Endothelial cell (in vitro differentiated cells): ENCODE data around the gene MTREX. TPM values are rescaled to one million over a fixed set of nuclear protein-coding genes. Genes with fewer than 3 reads are reported as not detected.

ENCODE experiments used
- DNase-seq: peaks from one replicate; pipeline ENCODE4 v3.0.0; 2021; ENCODE audit warnings: low spot score
- H3K27ac Mint-ChIP-seq: one replicate; pipeline ENCODE4 v1.8.0; 2021; ENCODE audit warnings: mixed read lengths, inconsistent platforms; ENCODE audit not compliant: unreplicated experiment
- H3K27me3 Mint-ChIP-seq: one replicate; pipeline ENCODE4 v1.8.0; 2021; ENCODE audit warnings: mild to moderate bottlenecking, moderate library complexity, mixed read lengths, inconsistent platforms; ENCODE audit not compliant: unreplicated experiment
- H3K36me3 Mint-ChIP-seq: one replicate; pipeline ENCODE4 v1.8.0; 2021; ENCODE audit warnings: mild to moderate bottlenecking, low read depth, mixed read lengths, inconsistent platforms; ENCODE audit not compliant: unreplicated experiment
- H3K4me1 Mint-ChIP-seq: one replicate; pipeline ENCODE4 v1.8.0; 2021; ENCODE audit warnings: mild to moderate bottlenecking, mixed read lengths, inconsistent platforms; ENCODE audit not compliant: unreplicated experiment
- H3K4me3 Mint-ChIP-seq: one replicate; pipeline ENCODE4 v1.8.0; 2021; ENCODE audit warnings: mild to moderate bottlenecking, mixed read lengths, inconsistent platforms; ENCODE audit not compliant: unreplicated experiment
- H3K9me3 Mint-ChIP-seq: one replicate; pipeline ENCODE4 v1.8.0; 2021; ENCODE audit warnings: mixed read lengths, inconsistent platforms; ENCODE audit not compliant: unreplicated experiment
- CTCF ChIP-seq: fragments of 200-600 bp; sonication (generic); IDR thresholded peaks from one replicate; pipeline ENCODE4 v1.5.0; 2021; ENCODE audit warnings: antibody characterized with exemption; ENCODE audit not compliant: unreplicated experiment
- total RNA-seq: library from RNA; stranded (reverse); fragmentation: NEBNext Ultra II Directional; extraction: Animal tissue kit (Norgen Biotek cat#: 25700); gene quantifications from one replicate; pipeline ENCODE4 v1.2.1, GENCODE V29; 2021; ENCODE audit not compliant: unreplicated experiment

Gene MTREX
- total RNA-seq, 1 donor from 2014 or later = 54.4 TPM

GRCh38 chr5:55441954-55442353, 134.2 kb downstream of the MTREX start:
- no peak for DNase-seq
- Mint-ChIP-seq H3K27me3 (peaks cover 3% of the 10 kb centered on the region), H3K27ac (no peak overlapping the region), H3K36me3 (no peaks in the 10 kb centered on the region), H3K9me3 (no peaks in the 10 kb centered on the region), H3K4me3 (no peak overlapping the region), H3K4me1 (no peaks in the 10 kb centered on the region)
- TF ChIP-seq CTCF = no peak

DNA sequence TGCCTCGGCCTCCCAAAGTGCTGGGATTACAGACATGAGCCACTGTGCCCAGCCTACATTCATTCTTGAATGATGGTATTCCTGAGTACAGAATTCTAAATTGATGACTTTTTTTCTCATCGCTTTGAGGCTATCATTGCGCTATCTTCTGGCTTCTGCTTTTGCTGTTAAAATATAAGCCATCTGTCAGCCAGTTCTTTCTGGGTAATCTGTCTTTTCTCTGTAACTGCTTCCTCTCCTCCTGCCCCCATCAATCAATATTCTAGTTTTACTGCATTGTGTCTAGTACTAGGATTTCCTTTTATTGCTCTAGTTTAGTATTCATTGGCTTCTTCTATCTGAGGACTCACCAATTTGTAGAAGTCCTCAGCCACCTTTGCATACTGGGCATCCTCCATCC, 138.0 kb downstream of the MTREX start:
- DNase-seq = no peak
- Mint-ChIP-seq H3K36me3 (no peaks in the 10 kb centered on the region), H3K27me3 (peaks cover 3% of the 10 kb centered on the region), H3K4me1 (no peaks in the 10 kb centered on the region), H3K4me3 (no peak overlapping the region), H3K27ac (no peak overlapping the region), H3K9me3 (no peaks in the 10 kb centered on the region)
- TF ChIP-seq CTCF = no peak

DNA sequence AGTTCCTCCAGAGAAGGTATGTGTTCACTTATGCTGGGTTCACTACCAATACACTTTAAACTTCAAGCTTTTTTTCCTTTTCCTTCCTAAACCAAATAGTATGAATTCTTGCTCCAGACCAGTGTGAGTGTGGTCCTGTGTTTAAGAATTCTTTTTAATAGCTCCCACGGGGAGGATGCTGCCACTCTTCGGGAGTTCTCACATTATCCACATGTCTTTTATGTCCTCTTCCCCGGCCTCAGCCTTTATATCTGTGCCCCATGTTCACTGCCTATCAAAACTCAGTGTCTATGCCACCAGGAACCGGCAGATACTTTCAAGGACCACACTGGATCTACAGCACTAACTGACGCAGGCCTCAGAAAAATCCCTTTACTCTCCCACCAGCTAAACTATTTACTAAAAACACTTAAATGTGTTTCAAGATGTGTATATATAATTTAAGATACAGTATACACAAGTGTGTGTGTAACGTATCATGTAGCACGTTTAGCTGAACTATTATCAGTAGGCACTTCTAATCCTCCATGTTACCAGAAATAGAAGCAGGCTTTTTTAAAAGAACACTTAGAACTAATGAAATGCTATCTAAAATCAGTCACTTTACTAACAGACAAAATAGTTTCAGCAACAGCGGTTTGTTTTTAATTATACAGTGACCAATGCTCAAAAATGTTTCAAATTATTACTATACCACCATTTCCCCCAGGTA, 139.0 kb downstream of the MTREX start:
- H3K4me1 Mint-ChIP-seq = no peaks in the 10 kb centered on the region
- peaks cover 3% of the 10 kb centered on the region for H3K27me3 Mint-ChIP-seq
- no peaks in the 10 kb centered on the region for H3K9me3 Mint-ChIP-seq
- DNase-seq = no peak
- no peak for TF ChIP-seq CTCF
- H3K4me3 Mint-ChIP-seq = no peak overlapping the region
- H3K36me3 Mint-ChIP-seq = no peaks in the 10 kb centered on the region
- no peak overlapping the region for H3K27ac Mint-ChIP-seq

DNA sequence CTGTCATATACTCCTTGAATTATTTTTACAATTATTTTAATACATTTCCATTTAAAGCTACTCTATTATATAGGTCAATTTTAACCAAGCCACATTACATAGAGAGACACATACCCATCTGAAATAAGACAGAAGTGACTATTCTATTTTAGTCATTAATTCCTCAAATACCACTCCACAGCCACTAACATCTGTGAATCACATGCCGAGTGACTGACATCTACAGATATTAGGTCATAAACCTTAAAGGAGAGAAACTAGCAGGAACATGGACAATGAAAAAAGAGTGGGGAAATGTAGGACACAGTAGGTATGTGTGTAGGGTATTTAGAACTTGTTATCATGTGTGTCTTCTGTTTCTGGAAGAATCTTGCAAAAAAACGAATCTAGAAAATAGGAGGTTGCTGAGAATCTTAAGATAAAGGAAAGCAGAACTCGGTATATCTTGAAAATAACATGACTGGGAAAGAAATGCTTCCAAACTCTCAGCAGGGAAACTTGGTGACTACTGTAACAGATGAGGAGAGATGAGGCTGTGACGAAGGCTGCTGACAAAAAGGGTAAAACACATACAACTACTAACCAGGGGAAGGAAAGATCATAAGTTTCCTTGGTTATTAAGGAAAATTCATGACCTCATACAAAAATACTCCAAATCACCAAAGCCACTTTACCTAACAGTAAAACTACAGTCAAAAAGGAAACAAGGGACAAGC, 142.4 kb downstream of the MTREX start:
- Mint-ChIP-seq H3K4me1 (no peaks in the 10 kb centered on the region), H3K4me3 (no peak overlapping the region), H3K36me3 (no peaks in the 10 kb centered on the region), H3K27ac (no peak overlapping the region), H3K9me3 (no peaks in the 10 kb centered on the region), H3K27me3 (peaks cover 3% of the 10 kb centered on the region)
- no peak for DNase-seq
- TF ChIP-seq CTCF = no peak

GRCh38 chr5:55451976-55452375, 144.2 kb downstream of the MTREX start:
- TF ChIP-seq CTCF = no peak
- Mint-ChIP-seq H3K27me3 (no peaks in the 10 kb centered on the region), H3K9me3 (no peaks in the 10 kb centered on the region), H3K27ac (no peak overlapping the region), H3K36me3 (no peaks in the 10 kb centered on the region), H3K4me3 (no peak overlapping the region), H3K4me1 (no peaks in the 10 kb centered on the region)
- no peak for DNase-seq
